Retinal pigment epithelial cell (primary cell): ENCODE results near the gene PLEKHA5.
A peak's percentile ranks its signal among the peaks of the same experiment; 100 is the strongest.

ENCODE experiments used
- DNase-seq: peaks from one replicate; pipeline ENCODE4 v3.0.0-alpha.2; 2010; ENCODE audit warnings: low read depth
- H3K4me3 ChIP-seq: 2 replicates; pipeline ENCODE4 v1.5.1; 2011; ENCODE audit warnings: mild to moderate bottlenecking, low read length, control low read depth, moderate library complexity
- CTCF ChIP-seq: conservative IDR thresholded peaks from 2 replicates; pipeline ENCODE4 v1.5.1; 2011; ENCODE audit warnings: low read depth, low read length, control low read depth, inconsistent platforms

PLEKHA5 gene

GRCh38 chr12:19129122-19129485 lies 429 bp upstream of the PLEKHA5 start:
- no peak for DNase-seq
- H3K4me3 ChIP-seq: peak overlapping the region; percentile 54
- no peak for TF ChIP-seq CTCF

- no peak for DNase-seq
- peak; percentile 5 for TF ChIP-seq CTCF
- H3K4me3 ChIP-seq: peak overlapping the region; percentile 91
Measured at GRCh38 chr12:19130224-19131024, 891 bp downstream of the PLEKHA5 start.

GRCh38 chr12:19131025-19131444 lies 1.5 kb downstream of the PLEKHA5 start:
- DNase-seq: no peak
- TF ChIP-seq CTCF: no peak
- peak overlapping the region; percentile 91 for H3K4me3 ChIP-seq

GRCh38 chr12:19138551-19138950 lies 9.0 kb downstream of the PLEKHA5 start:
- no peak for DNase-seq
- no peak overlapping the region for H3K4me3 ChIP-seq
- no peak for TF ChIP-seq CTCF

- TF ChIP-seq CTCF: no peak
- no peak overlapping the region for H3K4me3 ChIP-seq
- DNase-seq: no peak
Measured at GRCh38 chr12:19138956-19139355, 9.4 kb downstream of the PLEKHA5 start.

GRCh38 chr12:19139615-19140194 lies 10.2 kb downstream of the PLEKHA5 start:
- DNase-seq: no peak
- no peak overlapping the region for H3K4me3 ChIP-seq
- no peak for TF ChIP-seq CTCF
